Right kidney (tissue), 1 donor: ENCODE data around the gene ARHGEF16.
A peak's percentile ranks its signal among the peaks of the same experiment; 100 is the strongest.

Experiments used
- DNase-seq: peaks from one replicate; pipeline ENCODE4 v3.0.0-alpha.2; 2016

The ARHGEF16 gene

DNA sequence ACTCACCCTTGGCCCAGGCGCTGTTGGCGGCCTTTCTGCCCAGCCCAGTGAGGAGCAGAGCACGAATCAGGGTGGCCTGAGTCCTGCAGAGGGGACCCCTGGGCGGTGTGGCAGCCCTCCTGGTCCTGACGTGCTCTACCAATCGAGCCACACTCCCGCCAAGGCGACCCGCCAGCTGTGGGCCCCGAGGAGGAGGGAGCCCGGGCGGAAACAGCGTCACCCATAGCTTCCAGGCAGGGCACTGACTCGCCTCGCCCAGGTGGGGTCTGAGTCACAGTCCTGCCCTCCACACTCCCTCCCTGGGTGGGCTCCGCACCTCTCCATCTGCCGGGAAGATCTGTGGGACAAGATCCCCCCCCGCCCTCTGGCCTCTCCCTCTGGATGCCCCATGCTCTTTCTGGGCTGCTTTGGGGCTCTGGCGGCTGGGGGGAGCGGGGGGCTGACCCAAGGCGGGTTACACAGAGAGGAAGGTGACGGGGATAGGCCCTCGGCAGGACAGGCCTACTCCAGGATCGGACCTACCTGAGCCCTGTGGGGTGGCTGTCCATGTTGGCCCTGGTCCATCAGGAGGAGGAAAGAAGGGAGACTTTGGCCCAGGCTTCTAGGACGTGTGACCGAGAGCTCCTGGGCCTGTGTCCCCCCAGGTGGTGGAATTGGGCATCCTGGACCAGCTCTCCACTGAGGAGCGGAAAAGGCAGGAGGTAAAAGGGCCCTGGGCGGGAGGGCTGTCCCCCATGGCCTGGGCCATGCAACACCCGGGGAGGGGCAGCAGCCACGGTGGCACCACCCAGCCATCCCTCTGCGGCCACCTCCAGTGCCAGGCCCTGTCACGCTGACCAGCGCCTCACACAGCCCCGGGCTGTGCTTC, 14.0 kb downstream of the ARHGEF16 start:
- DNase-seq: no peak

DNA sequence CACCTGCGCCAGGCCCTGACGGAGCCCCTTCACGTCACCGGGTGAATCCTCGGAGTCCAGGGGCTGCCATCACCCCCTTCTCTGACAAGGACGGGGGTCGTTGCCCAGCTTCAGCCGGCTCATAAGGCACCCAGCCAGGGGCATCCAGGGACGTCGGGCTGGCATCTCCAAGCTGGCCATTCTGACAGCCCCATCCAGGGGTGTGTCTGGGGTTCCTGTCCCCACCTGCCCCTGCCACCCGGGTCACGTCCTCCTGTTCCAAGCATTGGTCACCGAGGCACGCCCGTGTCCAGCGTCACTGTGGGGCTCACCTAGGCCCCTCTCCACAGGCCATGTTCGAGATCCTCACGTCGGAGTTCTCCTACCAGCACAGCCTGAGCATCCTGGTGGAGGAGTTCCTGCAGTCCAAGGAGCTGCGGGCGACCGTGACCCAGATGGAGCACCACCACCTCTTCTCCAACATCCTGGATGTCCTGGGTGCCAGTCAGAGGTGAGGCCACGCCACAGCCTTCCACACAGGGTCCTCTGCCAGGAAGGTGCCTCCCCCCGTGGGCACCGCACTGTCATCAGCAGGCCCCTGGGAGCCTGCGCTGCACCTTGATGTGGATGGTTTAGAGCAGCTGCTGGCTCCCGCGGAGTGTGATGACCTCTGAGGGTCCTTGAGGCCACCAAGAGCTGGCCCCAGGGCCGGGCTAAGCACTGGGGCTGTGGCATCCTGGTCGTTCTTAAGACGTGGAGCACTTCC, 14.8 kb downstream of the ARHGEF16 start:
- DNase-seq: no peak

DNA sequence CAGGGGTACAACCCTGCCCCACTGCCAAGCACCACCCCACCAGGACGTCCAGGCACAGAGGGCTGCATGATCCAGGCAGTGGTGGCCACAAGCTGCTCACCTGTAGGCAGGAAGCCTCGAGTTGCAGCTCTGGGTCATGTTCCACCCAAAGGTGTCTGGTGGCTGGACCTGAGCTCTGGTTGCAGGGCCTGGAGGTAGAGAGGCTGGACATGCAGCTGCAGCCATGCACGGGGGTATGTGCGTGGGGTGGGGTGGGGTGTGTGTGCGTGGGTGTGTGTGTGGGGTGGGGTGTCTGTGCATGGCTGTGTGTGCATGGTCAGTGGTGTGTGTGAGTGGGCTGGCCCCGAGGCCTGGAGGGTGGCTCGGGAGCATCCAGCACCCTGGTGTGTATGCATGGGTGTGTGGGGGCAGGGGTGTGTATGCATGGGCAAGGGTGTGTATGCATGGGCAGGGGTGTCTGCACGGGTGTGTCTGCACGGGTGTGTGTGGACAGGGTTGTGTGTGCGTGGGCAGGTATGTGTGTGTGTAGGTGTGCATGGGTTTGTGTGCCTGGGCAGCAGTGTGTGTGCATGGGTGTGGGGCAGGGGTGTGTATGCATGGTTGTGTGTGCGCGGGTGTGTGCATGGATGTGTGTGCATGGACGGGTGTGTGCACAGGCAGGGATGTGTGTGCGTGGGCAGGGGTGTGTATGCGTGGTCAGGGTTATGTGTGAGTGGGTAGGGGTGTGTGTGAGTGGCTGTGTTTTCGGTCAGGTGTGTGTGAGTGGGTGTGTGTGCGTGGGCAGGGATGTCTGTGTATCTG, 15.6 kb downstream of the ARHGEF16 start:
- DNase-seq: no peak

DNA sequence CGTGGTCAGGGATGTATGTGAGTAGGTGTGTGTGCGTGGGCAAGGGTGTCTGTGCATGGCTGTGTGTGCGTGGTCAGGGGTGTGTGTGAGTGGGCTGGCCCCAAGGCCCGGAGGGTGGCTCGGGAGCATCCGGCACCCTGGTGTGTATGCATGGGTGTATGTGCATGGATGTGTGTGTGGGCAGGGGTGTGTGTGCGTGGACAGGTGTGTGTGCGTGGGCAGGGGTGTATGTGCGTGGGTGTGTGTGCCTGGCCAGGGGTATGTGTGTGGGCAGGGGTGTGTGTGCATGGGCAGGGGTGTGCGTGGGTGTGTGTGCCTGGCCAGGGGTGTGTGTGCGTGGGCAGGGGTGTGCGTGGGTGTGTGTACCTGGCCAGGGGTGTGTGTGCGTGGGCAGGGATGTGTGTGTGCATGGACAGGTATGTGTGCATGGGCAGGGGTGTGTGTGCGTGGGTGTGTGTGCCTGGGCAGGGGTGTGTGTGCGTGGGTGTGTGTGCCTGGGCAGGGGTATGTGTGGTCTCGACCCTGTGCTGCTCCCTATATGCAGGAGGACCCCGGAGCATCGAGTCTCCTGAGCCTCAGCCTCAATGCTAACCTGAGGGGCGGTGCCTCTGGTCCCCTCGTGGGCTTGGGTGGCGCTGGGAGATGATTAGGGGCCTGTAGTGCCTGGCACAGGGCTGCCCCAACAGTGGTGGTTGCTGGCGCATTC, 16.3 kb downstream of the ARHGEF16 start:
- DNase-seq: no peak

DNA sequence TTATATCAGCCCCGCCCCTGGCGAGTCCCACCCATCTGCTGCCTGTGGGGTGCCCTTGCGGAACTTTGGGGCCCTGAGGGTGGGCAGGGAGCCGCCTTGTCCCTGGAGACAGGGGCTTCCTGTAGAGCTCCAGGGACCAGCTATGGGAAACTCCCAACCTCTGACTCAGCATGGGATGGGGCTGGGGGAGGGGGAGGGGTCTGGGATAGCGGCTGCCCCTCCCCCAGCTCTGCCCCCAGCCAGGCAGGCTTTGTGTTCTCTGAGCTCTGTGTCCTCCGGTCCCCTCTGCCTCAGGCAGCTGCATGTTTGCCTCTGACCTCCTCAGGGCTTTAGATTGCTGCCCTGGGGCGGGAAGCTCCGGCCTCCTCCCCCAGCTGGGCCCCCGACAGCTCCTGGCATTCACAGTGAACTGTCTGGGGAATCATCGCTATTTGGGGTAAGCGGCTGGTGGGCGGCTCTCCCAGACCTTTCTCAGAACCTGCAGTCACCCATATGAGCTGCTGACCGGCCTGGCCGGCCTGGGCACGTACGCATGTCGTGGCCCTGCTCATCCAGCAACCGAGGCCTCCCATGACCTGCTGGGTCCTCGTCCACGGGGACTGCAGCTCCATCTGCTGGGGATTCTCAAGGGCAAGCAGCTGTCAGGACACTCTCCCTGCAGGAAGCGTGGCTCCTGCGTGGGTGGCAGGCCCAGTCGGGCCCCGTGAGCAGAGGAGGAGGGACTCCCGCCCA, 17.1 kb downstream of the ARHGEF16 start:
- DNase-seq: peak; percentile 59

DNA sequence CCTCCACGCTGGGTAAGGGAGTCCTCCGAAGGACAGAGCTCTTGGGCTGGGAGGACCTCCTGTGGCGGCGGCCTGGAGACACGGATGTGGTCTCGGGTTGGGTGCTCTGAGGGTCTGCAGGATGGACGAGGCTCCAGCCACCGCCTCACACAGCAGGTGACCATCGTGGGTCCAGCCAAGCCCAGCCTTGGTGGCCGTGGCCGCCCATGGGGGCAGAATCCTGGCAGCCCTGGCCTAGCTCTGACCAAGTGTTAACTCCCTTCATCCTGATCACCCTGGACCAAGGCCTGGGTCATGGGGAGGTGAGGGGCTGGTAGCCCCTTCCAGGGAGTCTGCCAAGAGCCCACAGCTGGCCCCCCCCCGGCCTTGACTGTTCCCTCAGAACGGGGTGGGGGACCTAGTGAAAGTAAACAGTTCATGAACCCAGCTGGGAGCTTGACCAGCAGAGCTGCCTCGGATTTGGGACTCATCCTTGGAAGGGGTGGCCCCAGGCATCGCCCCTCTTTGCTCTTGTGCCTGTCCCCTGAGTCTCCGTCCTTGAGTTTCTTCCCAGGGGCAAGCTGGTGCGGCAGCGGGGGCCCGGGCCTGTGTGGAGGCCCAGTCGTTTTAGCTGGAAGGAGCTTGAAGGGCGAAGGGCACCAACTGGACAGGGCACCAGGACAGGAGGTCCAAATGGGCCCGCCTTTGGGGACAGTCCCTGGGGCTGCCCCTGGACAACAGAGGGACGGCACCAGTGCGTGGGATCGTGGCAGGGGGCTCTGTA, 17.8 kb downstream of the ARHGEF16 start:
- no peak for DNase-seq

DNA sequence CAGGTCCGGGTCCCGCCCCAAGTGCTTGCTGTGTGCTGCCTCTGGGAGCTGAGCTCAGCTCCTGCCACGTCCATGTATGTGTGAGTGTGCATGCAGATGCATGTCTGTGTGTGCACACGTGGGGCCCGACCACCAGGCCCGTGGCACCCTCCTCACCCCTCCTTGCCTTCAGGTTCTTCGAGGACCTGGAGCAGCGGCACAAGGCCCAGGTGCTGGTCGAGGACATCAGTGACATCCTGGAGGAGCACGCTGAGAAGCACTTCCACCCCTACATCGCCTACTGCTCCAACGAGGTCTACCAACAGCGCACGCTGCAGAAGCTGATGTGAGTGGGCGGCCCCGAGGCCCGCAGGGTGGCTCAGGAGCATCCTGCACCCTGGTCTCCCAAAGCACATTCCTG, 18.4 kb downstream of the ARHGEF16 start:
- DNase-seq: no peak

DNA sequence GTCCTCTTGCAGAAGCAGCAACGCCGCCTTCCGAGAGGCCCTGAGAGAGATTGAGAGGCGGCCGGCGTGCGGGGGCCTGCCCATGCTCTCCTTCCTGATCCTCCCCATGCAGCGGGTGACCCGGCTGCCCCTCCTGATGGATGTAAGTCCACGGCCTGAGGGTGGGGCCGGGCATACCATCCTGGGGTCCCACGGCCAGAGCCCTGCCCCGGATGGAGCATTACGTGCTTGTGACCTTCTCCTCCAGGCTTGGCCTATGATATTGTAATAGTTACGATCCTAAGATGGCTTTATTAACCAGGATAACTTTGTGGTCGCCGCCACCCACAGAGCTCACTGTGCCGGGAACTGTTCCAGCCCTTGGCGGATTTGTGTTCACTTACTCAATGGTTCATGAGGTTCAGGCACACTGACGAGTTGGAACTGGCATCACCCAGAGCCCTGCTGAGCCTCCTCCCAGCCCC, 18.9 kb downstream of the ARHGEF16 start:
- no peak for DNase-seq

DNA sequence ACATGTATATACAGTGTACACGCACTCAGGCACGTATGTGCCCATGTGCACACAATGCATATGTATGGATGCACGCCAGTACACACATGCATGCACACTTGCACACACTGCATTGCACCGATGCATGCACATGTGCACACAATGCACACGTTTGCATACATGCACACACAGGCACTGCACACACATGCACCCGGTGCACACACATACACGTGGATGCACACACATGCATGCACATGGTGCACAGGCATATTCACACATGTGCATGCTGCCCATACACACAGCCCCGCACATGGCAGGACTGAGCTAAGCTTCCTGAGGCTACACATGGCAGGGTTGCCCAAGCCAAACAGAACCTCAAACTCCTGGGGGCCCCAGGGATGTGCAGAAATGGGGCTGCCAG, 19.6 kb downstream of the ARHGEF16 start:
- no peak for DNase-seq

DNA sequence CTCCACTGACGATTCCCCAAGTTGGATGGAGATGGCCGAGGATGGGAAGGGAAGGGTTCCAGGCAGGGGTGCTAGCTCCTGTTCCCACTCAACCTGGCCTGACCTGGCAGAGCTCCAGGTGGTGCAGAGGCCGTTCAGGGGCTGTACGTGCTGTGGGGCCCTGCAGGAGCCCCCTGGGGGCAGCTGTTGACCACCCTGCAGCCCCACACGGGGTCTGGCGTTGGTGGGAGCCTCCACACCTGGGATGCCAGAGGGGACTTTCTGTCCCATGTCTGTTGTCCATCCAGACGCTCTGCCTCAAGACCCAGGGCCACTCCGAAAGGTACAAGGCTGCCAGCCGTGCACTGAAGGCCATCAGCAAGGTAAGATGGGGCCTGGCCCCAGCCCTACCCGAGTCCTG, 20.0 kb downstream of the ARHGEF16 start:
- DNase-seq: no peak

DNA sequence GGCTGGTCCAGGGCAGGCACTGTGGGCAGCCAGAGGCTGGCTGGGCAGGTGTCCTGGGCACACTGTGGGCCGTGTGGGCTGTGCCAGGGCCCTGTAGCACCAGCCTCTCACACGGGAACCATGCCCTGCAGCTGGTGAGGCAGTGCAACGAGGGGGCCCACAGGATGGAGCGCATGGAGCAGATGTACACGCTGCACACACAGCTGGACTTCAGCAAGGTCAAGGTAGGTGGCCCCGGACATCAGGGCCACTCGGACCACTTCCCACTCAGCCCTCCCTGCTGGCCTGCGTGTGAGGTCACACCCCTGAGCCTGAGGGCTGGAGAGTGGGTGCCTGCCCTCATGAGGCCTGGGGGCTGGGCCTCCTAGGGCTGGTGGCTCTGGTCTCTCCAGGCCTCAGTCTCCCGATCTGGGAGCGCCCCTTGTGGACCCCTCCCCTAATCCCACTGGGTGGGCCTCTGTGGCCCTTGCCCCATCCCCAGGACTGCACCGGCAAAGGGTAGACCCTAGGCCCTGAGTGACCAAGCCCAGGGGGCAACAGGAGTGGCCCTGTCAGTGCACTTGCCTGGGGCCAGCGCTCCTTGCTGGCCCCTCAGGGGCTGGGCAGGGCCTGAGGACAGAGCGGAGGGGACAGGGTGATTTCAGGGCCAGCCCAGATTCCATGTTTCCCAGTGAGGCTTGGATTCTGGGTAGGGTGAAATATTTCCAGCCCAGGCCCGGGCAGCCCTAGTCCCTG, 21.5 kb downstream of the ARHGEF16 start:
- DNase-seq: no peak

DNA sequence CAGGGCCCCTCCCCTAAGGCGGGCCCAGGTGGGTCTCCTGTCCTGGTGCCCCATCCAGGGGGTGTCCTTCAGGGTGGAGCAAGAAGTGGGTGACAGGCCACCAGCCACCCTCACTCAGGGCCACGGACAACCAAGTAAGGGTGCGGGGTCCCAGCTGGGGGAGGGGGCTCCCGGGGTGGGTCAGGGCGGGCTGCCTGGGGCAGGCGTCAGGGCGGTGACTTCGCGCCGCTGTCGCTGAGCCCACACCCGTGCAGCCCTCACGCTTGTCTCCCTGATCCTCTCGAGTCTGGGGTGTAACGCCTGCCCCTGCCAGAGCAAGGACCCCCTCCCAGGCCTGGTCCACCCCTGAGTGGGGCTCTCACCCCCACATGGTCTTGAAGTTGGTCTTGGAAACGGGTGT, 22.2 kb downstream of the ARHGEF16 start:
- no peak for DNase-seq

DNA sequence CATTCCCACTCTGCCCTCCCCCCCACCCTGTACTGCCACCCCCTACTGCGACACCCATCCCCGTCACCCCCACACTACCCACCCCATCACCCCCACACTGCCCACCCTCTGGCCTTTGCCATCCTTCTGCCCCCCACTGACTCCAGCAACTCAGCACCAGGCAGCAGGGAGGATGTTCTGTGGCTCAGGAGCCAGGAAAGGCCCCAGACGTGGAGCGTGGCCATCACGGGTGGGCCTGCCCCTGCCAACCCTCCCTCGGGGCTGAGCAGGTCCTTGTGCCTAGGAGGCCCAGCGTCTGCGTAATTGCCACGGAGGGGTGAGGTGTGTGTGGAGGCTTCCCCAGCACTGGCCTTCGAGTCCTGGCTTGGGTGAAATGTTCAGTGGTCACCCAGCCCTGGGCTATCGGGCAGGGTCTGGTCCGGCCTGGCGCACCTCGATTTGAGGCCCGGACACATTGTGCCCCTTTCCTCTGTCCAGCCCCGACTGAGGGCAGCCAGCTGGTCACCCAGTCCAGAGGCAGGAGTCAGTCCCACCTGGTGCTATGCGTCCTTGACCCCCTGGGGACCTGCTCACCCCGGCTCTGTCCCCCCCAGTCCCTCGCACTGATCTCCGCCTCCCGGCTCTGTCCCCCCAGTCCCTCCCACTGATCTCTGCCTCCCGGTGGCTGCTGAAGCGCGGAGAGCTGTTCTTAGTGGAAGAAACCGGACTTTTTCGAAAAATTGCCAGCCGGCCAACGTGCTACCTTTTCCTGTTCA, 23.0 kb downstream of the ARHGEF16 start:
- no peak for DNase-seq

DNA sequence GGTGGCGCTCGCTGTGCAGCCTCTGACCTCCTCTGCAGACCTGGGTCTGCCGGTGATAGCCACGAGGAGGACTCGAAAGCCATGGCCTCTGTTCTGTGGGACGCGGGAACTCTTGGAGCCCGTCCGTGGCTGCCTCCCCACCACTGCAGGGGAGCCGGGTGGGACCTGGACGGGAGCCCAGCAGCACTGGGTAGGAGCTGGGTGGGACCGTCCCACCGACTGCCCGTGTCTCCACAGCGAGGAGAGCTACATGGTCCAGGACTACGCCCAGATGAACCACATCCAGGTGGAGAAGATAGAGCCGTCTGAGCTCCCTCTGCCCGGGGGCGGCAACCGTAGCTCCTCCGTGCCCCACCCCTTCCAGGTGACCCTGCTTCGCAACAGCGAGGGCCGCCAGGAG, 23.7 kb downstream of the ARHGEF16 start:
- no peak for DNase-seq

DNA sequence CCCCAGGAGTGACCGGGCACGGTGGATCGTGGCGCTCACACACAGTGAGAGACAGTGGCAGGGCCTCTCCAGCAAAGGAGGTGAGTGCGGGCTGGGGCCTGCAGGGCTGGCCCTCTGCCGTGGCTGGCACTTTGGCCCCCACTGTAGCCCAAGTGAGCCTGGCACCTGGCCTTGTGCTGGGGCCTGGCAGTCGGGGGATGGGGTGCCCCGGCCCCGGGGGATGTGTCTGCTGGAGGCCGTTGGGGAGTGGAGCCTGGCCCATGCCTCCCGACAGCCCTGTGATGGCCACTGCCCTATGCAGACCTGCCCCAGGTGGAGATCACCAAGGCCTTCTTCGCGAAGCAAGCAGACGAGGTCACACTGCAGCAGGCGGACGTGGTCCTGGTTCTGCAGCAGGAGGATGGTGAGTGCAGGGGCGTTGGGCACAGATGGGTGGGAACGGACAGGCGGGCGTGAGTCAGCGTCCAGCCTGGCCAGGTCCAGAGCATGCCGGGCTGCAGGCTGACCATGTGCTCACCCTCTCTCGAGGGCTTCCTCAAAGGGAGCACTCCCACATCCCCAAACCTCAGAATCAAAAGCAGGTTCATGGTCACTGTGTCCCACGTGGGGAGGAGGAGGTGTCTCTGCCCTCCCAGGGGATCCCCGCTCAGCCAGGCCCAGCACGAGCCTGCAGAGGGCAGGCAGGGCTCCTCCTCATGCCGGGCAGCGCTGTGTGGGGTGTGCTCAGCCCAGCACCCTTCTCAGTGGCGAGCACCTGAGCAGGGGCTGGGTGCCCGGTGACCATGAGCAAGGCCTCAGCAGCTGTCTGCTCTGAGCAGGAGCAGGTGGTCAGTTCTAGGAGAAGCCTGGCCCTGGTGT, 25.3 kb downstream of the ARHGEF16 start:
- DNase-seq: no peak

DNA sequence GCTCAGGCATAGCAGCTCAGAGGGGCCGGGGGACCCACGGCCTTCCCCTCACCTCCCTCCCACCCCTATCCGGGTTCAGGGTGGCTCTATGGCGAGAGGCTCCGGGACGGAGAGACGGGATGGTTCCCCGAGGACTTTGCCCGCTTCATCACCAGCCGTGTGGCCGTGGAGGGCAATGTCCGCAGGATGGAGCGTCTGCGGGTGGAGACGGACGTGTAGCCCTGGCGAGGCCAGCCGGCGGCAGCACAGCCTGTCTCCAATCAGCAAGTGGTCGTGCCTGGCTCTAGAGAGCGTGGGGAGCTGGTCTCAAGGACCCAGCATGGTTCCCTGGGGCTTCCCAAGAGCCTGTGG, 25.9 kb downstream of the ARHGEF16 start:
- DNase-seq: no peak

DNA sequence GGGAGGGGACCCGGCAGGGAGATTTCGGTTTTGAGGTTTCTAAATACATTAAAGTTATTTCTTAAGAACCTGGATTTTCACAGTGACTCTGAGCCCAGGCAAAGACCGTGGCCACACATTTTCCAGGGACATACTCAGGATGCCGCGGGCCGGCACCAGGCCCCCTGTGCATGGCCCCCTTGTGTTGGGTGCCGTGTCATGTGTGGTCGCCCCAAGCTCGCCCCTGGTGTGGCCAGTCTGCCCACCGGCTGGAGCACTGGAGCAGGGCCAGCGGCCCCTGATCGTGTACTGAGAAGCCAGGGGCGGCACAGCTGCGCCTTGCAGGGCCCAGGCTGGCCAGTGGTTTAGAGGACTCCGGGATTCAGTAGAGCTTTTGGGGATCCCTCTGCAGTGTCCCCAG, 26.6 kb downstream of the ARHGEF16 start:
- DNase-seq: no peak

DNA sequence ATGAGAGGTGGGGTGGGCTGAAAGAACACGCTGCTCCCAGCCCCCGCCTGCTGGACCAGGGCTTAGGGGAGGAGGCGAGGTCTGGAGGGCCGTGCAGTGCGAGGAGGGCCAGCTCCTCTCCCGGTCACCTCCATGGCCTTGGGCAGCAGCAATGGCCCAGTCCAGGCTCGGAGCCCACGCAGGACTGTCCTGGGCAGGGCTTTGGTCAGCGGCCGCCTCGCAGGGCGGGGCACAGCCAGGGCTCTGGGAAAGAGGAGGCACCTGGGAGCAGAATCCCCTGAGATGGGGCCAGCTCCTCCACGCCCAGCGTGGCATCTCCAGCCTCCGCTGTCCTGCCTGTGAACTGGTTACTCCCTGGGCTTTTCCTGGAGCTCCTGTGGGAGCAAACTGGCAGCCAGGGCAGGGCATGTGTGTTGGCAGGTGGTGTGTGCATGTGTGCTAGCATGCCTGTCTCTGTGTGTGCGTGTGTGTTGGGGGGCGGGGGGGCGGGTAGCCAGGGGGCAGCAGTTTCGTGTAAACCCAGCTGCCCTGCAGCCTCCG, 27.4 kb downstream of the ARHGEF16 start:
- no peak for DNase-seq
